DND-41 (cell line): ENCODE measurements around the gene PCARE.

Source experiments
- EZH2 ChIP-seq: IDR thresholded peaks from 3 replicates; pipeline ENCODE4 v1.6.1; 2012; ENCODE audit warnings: borderline replicate concordance, low read depth, mild to moderate bottlenecking, moderate library complexity, low read length, inconsistent platforms; ENCODE audit not compliant: severe bottlenecking
- TF ChIP-seq, protein P1 (sequence below): IDR thresholded peaks from 2 replicates; pipeline ENCODE4 v1.5.1; 2012; ENCODE audit warnings: borderline replicate concordance, low read length, moderate library complexity, mild to moderate bottlenecking; ENCODE audit not compliant: poor library complexity, severe bottlenecking; ENCODE audit errors: extremely low read depth

GRCh38 chr2:29115797-29116781, 41.8 kb upstream of the PCARE start:
- TF ChIP-seq, protein P1, sequence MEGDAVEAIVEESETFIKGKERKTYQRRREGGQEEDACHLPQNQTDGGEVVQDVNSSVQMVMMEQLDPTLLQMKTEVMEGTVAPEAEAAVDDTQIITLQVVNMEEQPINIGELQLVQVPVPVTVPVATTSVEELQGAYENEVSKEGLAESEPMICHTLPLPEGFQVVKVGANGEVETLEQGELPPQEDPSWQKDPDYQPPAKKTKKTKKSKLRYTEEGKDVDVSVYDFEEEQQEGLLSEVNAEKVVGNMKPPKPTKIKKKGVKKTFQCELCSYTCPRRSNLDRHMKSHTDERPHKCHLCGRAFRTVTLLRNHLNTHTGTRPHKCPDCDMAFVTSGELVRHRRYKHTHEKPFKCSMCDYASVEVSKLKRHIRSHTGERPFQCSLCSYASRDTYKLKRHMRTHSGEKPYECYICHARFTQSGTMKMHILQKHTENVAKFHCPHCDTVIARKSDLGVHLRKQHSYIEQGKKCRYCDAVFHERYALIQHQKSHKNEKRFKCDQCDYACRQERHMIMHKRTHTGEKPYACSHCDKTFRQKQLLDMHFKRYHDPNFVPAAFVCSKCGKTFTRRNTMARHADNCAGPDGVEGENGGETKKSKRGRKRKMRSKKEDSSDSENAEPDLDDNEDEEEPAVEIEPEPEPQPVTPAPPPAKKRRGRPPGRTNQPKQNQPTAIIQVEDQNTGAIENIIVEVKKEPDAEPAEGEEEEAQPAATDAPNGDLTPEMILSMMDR, result no peak
- peak; percentile 99 for TF ChIP-seq EZH2
